ENCODE results near the gene ATP2A1. TPM values are rescaled to one million over a fixed set of nuclear protein-coding genes. Genes with fewer than 3 reads are reported as not detected.
"Not testable (repeated sequence)": the region's sequence is repeated elsewhere in the genome, so short reads cannot be mapped to it uniquely, and the experiment has no call there.

Gene ATP2A1
- total RNA-seq, 1 donor from 2014 or later = not detected

GRCh38 chr16:28910086-28911031 lies 32.1 kb downstream of the ATP2A1 start:
- no peak for DNase-seq

GRCh38 chr16:28912558-28912957 lies 34.3 kb downstream of the ATP2A1 start:
- no peak for DNase-seq

- no peak for DNase-seq
These were observed 35.8 kb downstream of the ATP2A1 start for GRCh38 chr16:28913946-28914724.

GRCh38 chr16:28915181-28915580 lies 36.9 kb downstream of the ATP2A1 start:
- peak; percentile 72 for DNase-seq

GRCh38 chr16:28917095-28917494 lies 38.8 kb downstream of the ATP2A1 start:
- DNase-seq = no peak

GRCh38 chr16:28918698-28919097 lies 40.4 kb downstream of the ATP2A1 start:
- no peak for DNase-seq

GRCh38 chr16:28923231-28923587 lies 44.9 kb downstream of the ATP2A1 start:
- no peak for DNase-seq

GRCh38 chr16:28923652-28924398 lies 45.5 kb downstream of the ATP2A1 start:
- no peak for DNase-seq

GRCh38 chr16:28924399-28924761 lies 46.1 kb downstream of the ATP2A1 start:
- no peak for DNase-seq

- DNase-seq = peak; percentile 91
These were observed 46.6 kb downstream of the ATP2A1 start, which contains the start of gene RABEP2 for GRCh38 chr16:28924762-28925385. RABEP2 (minus strand) TSS chr16:28925238; CDS start chr16:28925163, 75 bp downstream.

- peak; percentile 74 for DNase-seq
These were observed 47.3 kb downstream of the ATP2A1 start for GRCh38 chr16:28925386-28926228.

- DNase-seq = not testable (repeated sequence)
These were observed 48.0 kb downstream of the ATP2A1 start for GRCh38 chr16:28926284-28926683.

- no peak for DNase-seq
These were observed 49.5 kb downstream of the ATP2A1 start for GRCh38 chr16:28927815-28928214.

- no peak for DNase-seq
These were observed 51.9 kb downstream of the ATP2A1 start for GRCh38 chr16:28930203-28930602.

- DNase-seq = no peak
These were observed 52.4 kb downstream of the ATP2A1 start for GRCh38 chr16:28930652-28931051.

GRCh38 chr16:28931801-28932225 lies 53.5 kb downstream of the ATP2A1 start, which contains the start of gene CD19:
CD19 (plus strand) TSS chr16:28931971; CDS start chr16:28932001, 30 bp downstream.
- no peak for DNase-seq

- DNase-seq = no peak
These were observed 54.3 kb downstream of the ATP2A1 start for GRCh38 chr16:28932339-28933141.

GRCh38 chr16:28933171-28933570 lies 54.9 kb downstream of the ATP2A1 start:
- DNase-seq = no peak

- DNase-seq = no peak
These were observed 57.1 kb downstream of the ATP2A1 start for GRCh38 chr16:28935346-28935745.
